GM18951 (cell line): ENCODE data around the gene ARID1A.
"Not testable (repeated sequence)": the region's sequence is repeated elsewhere in the genome, so short reads cannot be mapped to it uniquely, and the experiment has no call there.

Source experiments
- POLR2A ChIP-seq: IDR thresholded peaks from 4 replicates; pipeline ENCODE4 v1.6.1; 2011; ENCODE audit warnings: mild to moderate bottlenecking; ENCODE audit not compliant: insufficient read length, insufficient read depth; ENCODE audit errors: extremely low read depth
- in situ Hi-C: fragments of 300-500 bp; cut with MboI; formaldehyde crosslinking; loops from one replicate; pipeline ENCODE4 v1.12.0; 2022; ENCODE audit warnings: low sequenced_read_pairs, mixed read lengths, inconsistent platforms; ENCODE audit not compliant: unreplicated experiment

Gene ARID1A

DNA sequence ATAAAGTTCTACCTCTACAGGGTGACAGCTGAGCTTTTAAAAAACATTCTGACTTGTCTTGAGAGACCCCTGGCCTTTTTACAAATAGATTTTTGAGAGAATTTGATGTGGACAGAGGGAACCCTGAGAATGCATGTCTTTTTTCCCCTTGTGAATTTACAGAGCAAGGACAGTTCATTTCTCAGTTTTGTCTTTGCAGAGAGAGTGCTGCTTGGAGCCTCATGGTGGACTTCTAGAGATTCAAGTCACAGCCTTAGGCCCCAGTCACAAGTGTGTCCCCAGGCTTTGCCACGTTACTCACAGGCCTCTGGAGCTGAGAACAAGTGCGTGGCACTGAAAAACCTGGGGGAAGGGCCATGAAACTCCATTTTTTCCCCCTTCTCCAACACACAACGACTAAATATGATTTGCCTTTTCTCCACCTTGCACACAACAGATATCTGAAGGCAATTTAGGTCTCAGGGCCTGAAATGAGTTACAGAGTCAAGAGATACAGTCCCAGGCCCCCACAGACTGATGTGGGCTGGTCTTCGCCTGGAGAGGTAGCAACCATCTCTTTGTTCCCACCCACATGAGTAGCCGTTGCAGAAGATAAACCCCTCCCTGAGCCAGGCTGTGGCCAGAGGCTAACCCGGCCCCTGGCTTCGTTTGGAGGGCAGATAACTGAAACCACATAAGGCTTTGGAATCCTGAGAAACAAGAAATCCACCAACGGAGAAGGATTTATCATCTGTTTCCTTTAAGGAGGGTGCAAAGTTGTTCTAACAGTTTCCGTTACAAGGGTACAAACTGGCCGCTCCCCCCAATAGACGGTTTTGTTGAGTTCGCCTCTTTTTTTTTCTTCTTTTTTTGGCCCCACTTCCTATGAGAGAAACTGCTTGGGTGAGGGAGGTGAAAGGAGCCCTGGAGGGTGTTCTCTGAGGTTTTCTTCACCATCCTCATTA, 90.9 kb downstream of the ARID1A start:
- no peak for TF ChIP-seq POLR2A
- in situ Hi-C loops = no loop called here

DNA sequence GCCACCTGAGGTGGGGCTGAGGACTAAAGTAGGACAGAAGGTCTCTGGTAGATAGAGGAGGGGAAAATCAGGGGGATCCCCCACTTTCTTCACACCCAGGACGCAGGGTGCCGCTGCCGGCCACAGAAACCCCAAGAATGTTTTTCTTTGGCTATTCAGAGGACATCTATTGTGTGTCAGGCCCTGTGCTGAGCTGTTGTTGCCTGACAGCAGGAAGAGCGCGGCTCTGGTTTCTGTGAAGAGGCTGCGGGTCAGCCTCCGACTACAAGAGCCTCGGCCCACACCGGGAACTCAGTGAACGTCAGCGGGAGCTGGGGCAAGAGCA, 91.5 kb downstream of the ARID1A start:
- in situ Hi-C loops = no loop called here
- TF ChIP-seq POLR2A = no peak

DNA sequence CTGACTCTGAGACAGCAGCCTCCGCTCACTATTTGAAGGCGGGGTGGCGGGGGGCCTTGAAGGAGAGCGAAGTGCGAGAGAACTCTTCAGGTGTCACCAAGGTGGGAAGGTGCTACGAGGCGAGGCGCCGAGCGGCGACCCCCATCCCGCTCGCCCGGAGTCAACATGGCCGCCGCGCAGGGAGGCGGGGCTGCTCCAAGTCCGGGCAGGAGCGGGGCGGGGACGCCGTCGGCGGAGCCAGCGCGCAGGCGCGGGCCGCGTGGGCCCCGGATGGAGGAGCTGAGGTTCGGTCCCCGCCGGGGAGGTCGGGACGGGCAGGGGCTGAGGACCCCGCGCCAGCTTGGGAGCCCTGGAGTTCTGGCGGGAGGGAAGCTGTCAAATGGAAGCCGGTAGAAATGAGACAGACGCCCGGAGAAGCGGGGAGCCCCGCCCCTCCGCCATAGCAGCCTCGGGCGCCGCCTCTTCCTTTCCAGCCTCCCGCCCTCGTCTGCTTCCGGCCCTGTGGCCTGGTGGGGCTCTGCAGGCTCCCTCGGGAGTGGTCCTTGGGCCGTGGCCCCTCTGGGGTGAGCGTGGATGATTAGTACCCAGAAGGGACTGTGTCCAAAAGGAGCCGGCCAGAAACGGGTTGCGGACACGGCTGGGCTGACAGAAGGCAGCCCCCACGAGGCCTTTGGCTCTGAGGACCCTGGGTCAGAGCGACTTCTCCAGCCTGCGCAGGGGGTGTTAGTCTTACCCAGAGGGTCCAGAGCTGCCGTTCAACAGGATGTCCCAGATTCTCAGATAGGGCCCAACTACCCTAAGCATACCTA, 92.1 kb downstream of the ARID1A start, which contains the start of gene PIGV:
Gene PIGV (plus strand): TSS at position 245 of the 809 bp plus-strand sequence. CDS start 2,866 bp downstream, outside the sequence.
- in situ Hi-C loops = no loop called here
- TF ChIP-seq POLR2A = peak; percentile 91

DNA sequence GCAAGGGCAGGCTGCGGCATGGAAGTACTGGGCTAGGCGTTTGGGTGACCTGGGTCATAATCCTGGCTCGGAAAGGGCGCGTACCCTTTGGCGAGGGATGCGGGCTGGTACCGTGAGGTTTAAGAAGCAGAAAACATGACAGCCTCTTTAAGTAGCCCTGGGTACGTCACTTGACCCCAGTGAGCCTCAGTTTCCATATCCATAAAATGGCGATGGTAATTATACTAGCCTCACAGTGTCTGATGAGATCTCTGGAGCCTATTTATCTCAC, 92.6 kb downstream of the ARID1A start:
- in situ Hi-C loops = no loop called here
- no peak for TF ChIP-seq POLR2A

DNA sequence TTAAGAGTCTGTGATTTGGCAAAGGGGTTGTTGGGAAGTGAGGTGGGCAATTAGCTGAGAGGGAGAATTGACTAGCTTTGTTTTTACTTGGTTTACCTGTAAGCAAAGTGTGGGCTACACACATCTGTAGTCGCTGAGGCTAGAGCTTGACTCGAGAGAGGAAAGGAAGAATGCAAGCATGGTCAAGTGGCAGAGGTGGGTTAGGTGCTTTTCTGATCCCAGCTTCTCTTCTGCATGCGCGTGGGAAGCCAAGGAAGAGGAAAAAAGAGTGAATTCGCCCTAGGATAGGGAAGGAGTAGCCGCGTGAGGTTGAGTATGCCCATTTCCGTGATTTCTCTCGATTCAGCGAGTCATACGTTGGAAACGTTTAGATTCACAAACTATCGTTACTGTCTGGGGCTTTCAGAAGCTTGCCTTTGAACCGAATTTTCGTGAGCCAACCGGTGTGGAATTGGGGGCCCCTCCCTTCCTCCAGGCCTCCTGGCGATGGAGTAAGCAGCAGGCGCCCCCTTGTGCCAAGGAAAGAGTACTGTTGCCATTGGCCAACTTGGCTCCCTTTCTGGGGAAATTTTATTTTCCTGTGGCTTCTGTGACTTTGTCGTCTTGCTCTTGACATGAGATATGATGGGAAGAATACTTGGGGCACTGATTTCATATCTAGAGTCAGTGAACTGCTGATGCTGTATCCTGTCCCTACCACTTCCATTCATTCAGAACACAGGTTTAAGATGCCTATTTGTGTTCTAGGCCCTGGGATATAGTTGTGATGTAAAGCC, 93.2 kb downstream of the ARID1A start:
- in situ Hi-C loops = no loop called here

DNA sequence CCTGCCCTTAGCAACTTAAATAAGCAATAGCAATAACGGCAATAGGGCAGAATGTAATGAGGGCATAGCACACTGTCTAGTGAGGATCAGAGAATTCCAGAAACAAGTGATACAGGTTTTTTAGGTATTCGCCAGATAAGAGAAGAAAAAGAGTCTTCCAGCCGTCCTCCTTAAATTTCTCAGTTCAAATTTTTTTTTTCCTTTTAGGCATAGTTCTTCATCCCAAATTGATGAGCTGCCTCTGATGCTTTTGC, 93.7 kb downstream of the ARID1A start:
- in situ Hi-C loops = no loop called here
- no peak for TF ChIP-seq POLR2A

More for the DNA sequence above, 93.2 kb downstream of the ARID1A start:
- TF ChIP-seq POLR2A = peak; percentile 38

DNA sequence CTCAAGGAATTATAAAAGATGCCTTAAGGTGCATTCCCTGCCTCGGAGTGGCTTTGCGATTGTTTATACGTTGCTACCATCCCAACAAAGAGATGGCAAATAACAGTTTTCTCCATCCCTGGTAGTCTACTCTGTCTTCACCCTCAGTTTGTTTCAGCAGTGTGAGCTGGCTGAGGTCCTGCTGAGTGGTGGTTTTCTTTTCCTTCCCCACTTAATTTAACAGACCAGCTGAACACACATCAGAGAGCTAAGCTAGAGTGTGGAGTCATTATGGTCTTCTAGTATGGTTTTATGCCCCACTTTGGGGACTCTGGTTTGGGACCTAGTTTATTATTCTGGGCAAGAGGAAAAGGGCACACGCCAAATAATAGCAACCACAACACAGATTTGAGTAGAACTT, 94.1 kb downstream of the ARID1A start:
- in situ Hi-C loops = loop anchor here (10.0 kb wide), 1 partner anchor 185 kb away; no protein-coding TSS in a partner anchor

DNA sequence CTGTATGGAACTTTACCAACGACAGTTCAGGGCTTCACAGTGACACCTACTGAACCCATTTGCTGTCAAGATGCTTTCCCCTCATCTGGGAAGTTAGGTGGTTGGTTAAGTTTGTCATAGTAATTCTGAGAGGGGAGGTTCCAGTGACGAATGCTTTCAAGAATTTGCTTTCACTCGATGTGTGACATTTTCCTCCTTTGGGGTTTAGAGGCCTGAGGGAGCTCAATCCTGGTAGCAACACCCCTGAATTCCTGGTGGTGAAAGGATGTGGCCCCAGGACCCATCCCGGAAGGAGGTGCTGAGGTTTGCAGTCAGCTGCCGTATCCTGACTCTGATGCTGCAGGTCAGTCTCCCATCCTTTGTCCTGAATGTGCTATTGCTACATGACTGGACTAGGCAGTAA, 94.7 kb downstream of the ARID1A start:
- in situ Hi-C loops = loop anchor here (10.0 kb wide), 1 partner anchor 186 kb away; no protein-coding TSS in a partner anchor
- no peak for TF ChIP-seq POLR2A

More for the DNA sequence above, 94.1 kb downstream of the ARID1A start:
- TF ChIP-seq POLR2A = no peak

DNA sequence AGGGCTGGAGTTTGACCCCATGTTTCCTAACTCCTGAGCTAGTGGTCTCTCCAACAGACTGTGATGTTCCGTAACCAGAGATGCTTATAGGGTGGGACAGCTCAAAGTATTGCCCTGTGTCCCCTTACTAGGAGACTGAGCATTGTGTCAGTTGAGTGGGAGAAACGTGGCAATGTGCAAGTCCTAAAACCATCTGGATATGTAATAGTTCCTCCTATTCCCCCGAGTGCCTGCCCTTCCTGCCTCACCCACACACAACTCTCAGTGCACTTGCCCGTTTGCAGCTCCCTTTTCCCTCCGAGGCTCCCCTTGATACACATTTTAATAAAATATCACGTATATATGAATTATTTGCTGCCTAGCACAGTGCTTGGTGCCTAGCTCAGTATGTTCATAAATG, 95.3 kb downstream of the ARID1A start:
- in situ Hi-C loops = loop anchor here (10.0 kb wide), 1 partner anchor 186 kb away; no protein-coding TSS in a partner anchor
- no peak for TF ChIP-seq POLR2A

DNA sequence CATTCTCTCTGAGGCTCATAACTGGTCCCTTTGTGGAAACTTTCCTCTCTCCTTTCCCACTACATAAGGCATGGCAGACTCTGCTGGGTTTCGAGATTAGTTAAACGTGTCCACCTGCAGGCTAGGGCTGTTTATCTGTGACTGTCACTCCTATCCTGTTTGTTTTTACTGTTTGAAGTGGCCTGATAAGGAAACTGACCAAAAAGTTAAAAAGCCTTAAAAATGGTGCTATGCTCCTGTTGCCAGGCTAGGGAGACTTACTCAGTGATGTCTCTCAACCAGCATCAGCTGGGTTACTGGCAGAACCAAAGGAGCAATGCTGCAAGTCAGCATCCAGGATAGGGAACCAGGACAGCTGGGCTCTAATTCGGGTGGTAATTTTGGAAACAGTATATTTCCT, 95.8 kb downstream of the ARID1A start:
- no peak for TF ChIP-seq POLR2A
- in situ Hi-C loops = loop anchor here (10.0 kb wide), 1 partner anchor 187 kb away; no protein-coding TSS in a partner anchor

DNA sequence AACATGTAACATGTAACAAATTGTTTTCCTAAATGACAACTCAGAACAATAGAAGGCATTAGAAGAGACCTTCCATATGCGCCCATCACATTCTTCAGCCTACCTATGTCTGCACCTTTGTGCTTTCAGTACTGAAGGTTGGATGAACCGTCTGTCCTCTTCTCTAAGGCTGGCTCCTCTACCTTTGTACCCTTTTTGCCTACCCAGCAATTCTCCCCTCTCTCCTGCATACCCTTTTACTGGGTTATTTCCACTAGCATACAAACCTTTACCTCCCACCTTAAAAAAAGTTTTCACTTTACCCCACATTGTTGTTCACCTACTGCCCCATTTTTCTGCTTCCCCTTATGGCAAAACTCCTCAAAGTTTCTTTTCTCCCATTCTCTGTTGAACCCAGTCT, 97.1 kb downstream of the ARID1A start:
- in situ Hi-C loops = loop anchor here (10.0 kb wide), 1 partner anchor 188 kb away; no protein-coding TSS in a partner anchor
- no peak for TF ChIP-seq POLR2A

DNA sequence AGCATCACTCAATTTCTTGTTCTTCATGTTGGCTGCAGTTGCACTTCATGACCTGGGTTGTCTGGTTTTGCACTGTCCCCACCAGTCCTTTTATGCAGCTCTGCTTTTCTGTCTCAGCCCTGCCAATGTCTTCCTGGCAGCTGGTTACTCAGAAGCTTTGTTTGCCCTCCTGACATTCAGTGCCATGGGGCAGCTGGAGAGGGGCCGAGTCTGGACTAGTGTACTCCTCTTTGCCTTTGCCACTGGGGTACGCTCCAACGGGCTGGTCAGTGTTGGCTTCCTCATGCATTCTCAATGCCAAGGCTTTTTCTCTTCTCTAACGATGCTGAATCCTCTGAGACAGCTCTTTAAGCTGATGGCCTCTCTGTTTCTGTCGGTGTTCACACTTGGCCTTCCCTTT, 98.6 kb downstream of the ARID1A start:
- in situ Hi-C loops = loop anchor here (10.0 kb wide), 1 partner anchor 190 kb away; no protein-coding TSS in a partner anchor
- no peak for TF ChIP-seq POLR2A

DNA sequence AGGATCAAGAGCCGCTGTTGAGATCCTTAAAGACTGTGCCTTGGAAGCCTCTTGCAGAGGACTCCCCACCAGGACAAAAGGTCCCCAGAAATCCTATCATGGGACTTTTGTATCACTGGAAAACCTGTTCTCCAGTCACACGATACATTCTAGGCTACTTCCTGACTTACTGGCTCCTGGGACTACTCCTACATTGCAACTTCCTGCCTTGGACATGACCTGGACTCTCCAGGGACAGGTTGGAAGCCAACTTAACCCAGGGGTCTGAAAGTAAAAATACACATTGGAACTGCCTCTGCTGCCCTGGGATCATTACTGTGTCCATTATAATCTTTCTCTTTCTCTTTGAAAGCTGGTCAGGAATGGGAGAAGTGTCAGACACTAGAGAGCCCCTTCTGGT, 101.8 kb downstream of the ARID1A start:
- in situ Hi-C loops = loop anchor here (10.0 kb wide), 1 partner anchor 193 kb away; no protein-coding TSS in a partner anchor

DNA sequence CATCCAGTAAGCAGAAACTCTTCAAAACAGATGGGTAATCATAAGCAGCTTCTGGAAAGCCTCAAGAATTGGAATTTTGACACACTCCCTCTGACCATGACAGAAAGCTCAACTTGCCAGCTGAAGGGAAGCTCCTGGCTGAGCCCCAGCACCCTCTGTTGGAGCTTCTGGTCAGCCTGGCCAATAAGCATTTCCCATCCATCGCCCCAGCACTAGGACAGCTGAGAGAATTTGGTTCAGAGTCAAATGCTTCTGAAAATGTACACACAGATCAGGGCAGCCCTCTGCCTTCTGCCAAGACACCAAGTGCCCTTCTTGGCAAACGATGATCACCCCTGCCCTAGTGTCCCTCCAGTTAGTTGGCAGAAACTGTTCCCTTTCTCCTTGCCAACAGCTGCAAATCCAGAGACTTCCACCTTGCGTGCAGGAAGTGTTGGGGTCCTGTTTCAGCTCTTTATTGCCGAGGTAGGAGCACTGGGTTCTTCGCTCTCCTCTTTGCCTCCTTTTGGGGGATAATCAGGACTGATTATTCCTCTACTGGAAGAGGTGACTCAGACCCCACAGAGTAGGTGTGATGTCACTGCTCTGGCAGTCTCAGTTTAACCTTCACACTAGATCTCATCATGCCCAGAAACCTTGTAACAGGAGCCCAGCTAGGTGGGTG, 103.8 kb downstream of the ARID1A start:
- in situ Hi-C loops = loop anchor here (10.0 kb wide), 1 partner anchor 195 kb away; no protein-coding TSS in a partner anchor

More for the DNA sequence above, 101.8 kb downstream of the ARID1A start:
- TF ChIP-seq POLR2A = no peak

DNA sequence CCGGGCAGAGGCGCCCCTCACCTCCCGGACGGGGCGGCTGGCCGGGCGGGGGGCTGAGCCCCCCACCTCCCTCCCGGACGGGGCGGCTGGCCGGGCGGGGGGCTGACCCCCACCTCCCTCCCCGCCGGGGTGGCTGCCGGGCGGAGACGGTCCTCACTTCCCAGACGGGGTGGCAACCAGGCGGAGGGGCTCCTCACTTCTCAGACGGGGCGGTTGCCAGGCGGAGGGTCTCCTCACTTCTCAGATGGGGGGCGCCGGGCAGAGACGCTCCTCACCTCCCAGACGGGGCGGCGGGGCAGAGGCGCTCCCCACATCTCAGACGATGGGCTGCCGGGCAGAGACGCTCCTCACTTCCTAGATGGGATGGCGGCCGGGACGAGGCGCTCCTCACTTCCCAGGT, 108.1 kb downstream of the ARID1A start:
- in situ Hi-C loops = not testable (repeated sequence)

More for the DNA sequence above, 103.8 kb downstream of the ARID1A start:
- TF ChIP-seq POLR2A = no peak

DNA sequence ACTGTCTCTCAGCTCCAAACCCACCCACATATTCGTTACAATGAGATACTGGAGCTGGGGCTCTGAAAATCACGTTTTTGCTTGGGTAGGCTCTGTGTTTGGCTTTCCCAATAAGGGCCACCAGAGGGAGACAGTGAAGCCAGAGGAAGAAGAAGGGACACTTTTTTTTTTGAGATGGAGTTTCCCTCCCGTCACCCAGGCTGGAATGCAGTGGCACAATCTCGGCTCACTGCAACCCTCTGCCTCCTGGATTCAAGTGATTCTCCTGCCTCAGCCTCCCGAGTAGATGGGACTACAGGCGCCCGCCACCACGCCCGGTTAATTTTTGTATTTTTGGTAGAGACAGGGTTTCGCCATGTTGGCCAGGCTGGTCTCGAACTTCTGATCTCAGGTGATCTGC, 114.3 kb downstream of the ARID1A start:
- in situ Hi-C loops = not testable (repeated sequence)
